PFSK-1 (cell line): ENCODE measurements around the gene CTNNAL1.

Source experiments
- POLR2AphosphoS5 ChIP-seq: IDR thresholded peaks from 2 replicates; pipeline ENCODE4 v1.6.1; 2012; ENCODE audit warnings: low read depth, mild to moderate bottlenecking, control low read depth, low read length, moderate library complexity
- TAF1 ChIP-seq: IDR thresholded peaks from 2 replicates; pipeline ENCODE4 v1.6.1; 2012; ENCODE audit warnings: low read length, control low read depth, borderline replicate concordance; ENCODE audit not compliant: insufficient read depth
- TF ChIP-seq, protein P1 (sequence below), 2 experiments: IDR thresholded peaks; 2 replicates each; pipeline versions ENCODE4 v1.6.1 to v1.8.0; 2011 to 2012; ENCODE audit warnings: low read depth in 2 of 2, low read length in 2 of 2, control low read depth in 1 of 2, inconsistent platforms in 1 of 2, mild to moderate bottlenecking in 1 of 2, moderate library complexity in 1 of 2; ENCODE audit not compliant: insufficient read depth in 1 of 2

DNA sequence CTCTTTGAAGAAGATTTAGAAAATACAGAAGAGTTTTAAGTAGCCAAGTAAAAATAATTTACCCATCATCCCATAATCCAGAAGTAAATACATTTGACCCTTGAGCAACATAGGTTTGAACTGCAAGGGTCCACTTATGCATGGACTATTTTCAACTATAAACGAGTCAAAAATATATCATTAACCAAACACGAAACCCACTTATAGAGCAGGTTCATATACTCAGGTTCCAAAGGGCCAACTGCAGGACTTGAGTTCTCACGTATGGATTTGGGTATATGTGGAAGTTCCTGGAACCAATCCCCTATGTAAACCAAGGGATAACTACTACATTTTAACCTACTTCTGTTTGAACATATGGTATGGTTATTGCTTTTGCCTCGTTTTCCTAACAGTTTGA lies 73.3 kb downstream of the CTNNAL1 start:
- no peak for TF ChIP-seq POLR2AphosphoS5
- TF ChIP-seq, protein P1, sequence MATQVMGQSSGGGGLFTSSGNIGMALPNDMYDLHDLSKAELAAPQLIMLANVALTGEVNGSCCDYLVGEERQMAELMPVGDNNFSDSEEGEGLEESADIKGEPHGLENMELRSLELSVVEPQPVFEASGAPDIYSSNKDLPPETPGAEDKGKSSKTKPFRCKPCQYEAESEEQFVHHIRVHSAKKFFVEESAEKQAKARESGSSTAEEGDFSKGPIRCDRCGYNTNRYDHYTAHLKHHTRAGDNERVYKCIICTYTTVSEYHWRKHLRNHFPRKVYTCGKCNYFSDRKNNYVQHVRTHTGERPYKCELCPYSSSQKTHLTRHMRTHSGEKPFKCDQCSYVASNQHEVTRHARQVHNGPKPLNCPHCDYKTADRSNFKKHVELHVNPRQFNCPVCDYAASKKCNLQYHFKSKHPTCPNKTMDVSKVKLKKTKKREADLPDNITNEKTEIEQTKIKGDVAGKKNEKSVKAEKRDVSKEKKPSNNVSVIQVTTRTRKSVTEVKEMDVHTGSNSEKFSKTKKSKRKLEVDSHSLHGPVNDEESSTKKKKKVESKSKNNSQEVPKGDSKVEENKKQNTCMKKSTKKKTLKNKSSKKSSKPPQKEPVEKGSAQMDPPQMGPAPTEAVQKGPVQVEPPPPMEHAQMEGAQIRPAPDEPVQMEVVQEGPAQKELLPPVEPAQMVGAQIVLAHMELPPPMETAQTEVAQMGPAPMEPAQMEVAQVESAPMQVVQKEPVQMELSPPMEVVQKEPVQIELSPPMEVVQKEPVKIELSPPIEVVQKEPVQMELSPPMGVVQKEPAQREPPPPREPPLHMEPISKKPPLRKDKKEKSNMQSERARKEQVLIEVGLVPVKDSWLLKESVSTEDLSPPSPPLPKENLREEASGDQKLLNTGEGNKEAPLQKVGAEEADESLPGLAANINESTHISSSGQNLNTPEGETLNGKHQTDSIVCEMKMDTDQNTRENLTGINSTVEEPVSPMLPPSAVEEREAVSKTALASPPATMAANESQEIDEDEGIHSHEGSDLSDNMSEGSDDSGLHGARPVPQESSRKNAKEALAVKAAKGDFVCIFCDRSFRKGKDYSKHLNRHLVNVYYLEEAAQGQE (IDR thresholded peaks at IDR 0.05; ENCODE audit: insufficient read depth in 1 of 2, low read depth in 2 of 2, low read length in 2 of 2), result no peak
- TF ChIP-seq TAF1, result no peak
